Osteoblast (primary cell): ENCODE results near the gene RNASE13. TPM values are rescaled to one million over a fixed set of nuclear protein-coding genes. Genes with fewer than 3 reads are reported as not detected.

Source experiments
- DNase-seq: peaks from one replicate; pipeline ENCODE4 v3.0.0; 2011; ENCODE audit warnings: low spot score, mixed read lengths; ENCODE audit not compliant: insufficient read length; ENCODE audit errors: missing footprints
- H2AFZ ChIP-seq: 2 replicates; pipeline ENCODE4 v1.6.0; 2011; ENCODE audit warnings: mild to moderate bottlenecking, low read length
- H3K27ac ChIP-seq: 2 replicates; pipeline ENCODE4 v1.5.1; 2011; ENCODE audit warnings: mild to moderate bottlenecking, low read depth, low read length, moderate library complexity
- H3K27me3 ChIP-seq: 2 replicates; pipeline ENCODE4 v1.6.0; 2012; ENCODE audit warnings: mild to moderate bottlenecking, control low read depth, inconsistent platforms, low read length, moderate library complexity; ENCODE audit not compliant: insufficient read depth
- H3K36me3 ChIP-seq: 2 replicates; pipeline ENCODE4 v1.5.1; 2011; ENCODE audit warnings: mild to moderate bottlenecking, low read length, control low read depth, moderate library complexity; ENCODE audit not compliant: insufficient read depth
- H3K4me1 ChIP-seq: 2 replicates; pipeline ENCODE4 v1.5.1; 2011; ENCODE audit warnings: mild to moderate bottlenecking, low read length, control low read depth, moderate library complexity; ENCODE audit not compliant: insufficient read depth
- H3K4me2 ChIP-seq: 2 replicates; pipeline ENCODE4 v1.6.0; 2011; ENCODE audit warnings: mild to moderate bottlenecking, low read length; ENCODE audit not compliant: insufficient read depth
- H3K4me3 ChIP-seq: fragments of 200-600 bp; sonication (generic); 3 replicates; pipeline ENCODE4 v1.5.1; 2012; ENCODE audit warnings: mild to moderate bottlenecking, low read length, inconsistent platforms; ENCODE audit not compliant: insufficient read depth
- H3K79me2 ChIP-seq: 2 replicates; pipeline ENCODE4 v1.6.0; 2012; ENCODE audit warnings: mild to moderate bottlenecking, low read length, control low read depth, inconsistent platforms; ENCODE audit not compliant: insufficient read depth
- H3K9me3 ChIP-seq: 2 replicates; pipeline ENCODE4 v1.5.1; 2011; ENCODE audit warnings: low read depth, low read length, control low read depth
- H4K20me1 ChIP-seq: 2 replicates; pipeline ENCODE4 v1.6.0; 2012; ENCODE audit warnings: mild to moderate bottlenecking, low read length, control low read depth; ENCODE audit not compliant: insufficient read depth
- total RNA-seq: library from RNA; depleted of rRNA; stranded (reverse); fragments of >200 nt; gene quantifications from 2 replicates; pipeline ENCODE4 v1.2.3, GENCODE V29; 2012
- TF ChIP-seq, protein P1 (sequence below): IDR thresholded peaks from 2 replicates; pipeline ENCODE4 v1.5.1; 2011; ENCODE audit warnings: mild to moderate bottlenecking, low read depth, low read length, moderate library complexity; ENCODE audit errors: extremely low read depth

The RNASE13 gene
- total RNA-seq, 1 donor, result not detected

DNA sequence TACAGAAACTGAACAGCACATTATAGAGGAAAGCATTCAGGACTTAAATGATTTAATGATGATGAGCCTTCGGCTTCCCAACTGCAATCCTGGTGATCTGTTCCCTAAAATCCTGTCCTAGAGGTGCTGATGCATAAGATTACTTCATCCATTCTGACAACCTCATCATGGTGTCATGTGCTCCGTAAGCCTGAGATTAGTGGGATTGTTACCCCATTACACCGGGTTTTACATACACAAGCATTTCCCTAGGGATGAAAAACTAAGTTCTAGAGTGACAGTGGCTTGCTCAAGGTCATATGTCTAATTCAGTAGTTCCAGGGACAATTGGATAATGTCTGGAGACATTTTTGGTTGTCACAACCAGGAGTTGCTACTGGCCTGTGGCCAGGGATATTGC, 2.5 kb upstream of the RNASE13 start:
- no peaks in the 10 kb centered on the region for H3K9me3 ChIP-seq
- TF ChIP-seq, protein P1, sequence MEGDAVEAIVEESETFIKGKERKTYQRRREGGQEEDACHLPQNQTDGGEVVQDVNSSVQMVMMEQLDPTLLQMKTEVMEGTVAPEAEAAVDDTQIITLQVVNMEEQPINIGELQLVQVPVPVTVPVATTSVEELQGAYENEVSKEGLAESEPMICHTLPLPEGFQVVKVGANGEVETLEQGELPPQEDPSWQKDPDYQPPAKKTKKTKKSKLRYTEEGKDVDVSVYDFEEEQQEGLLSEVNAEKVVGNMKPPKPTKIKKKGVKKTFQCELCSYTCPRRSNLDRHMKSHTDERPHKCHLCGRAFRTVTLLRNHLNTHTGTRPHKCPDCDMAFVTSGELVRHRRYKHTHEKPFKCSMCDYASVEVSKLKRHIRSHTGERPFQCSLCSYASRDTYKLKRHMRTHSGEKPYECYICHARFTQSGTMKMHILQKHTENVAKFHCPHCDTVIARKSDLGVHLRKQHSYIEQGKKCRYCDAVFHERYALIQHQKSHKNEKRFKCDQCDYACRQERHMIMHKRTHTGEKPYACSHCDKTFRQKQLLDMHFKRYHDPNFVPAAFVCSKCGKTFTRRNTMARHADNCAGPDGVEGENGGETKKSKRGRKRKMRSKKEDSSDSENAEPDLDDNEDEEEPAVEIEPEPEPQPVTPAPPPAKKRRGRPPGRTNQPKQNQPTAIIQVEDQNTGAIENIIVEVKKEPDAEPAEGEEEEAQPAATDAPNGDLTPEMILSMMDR, result no peak
- DNase-seq, result no peak
- H3K4me3 ChIP-seq, result no peak overlapping the region
- H2AFZ ChIP-seq, result no peak overlapping the region
- peaks cover 35% of the 10 kb centered on the region for H3K27me3 ChIP-seq
- H3K79me2 ChIP-seq, result no peaks in the 10 kb centered on the region
- H3K27ac ChIP-seq, result no peak overlapping the region
- H4K20me1 ChIP-seq, result no peaks in the 10 kb centered on the region
- H3K4me2 ChIP-seq, result no peak overlapping the region
- peaks cover 12% of the 10 kb centered on the region for H3K4me1 ChIP-seq
- no peaks in the 10 kb centered on the region for H3K36me3 ChIP-seq

GRCh38 chr14:21036751-21037150, 2.1 kb upstream of the RNASE13 start:
- no peaks in the 10 kb centered on the region for H3K79me2 ChIP-seq
- DNase-seq, result peak; percentile 46
- H3K27ac ChIP-seq, result no peak overlapping the region
- H2AFZ ChIP-seq, result no peak overlapping the region
- H3K4me2 ChIP-seq, result no peak overlapping the region
- no peaks in the 10 kb centered on the region for H3K36me3 ChIP-seq
- TF ChIP-seq, protein P1, result no peak
- H3K27me3 ChIP-seq, result peaks cover 39% of the 10 kb centered on the region
- peaks cover 12% of the 10 kb centered on the region for H3K4me1 ChIP-seq
- H3K4me3 ChIP-seq, result no peak overlapping the region
- no peaks in the 10 kb centered on the region for H4K20me1 ChIP-seq
- H3K9me3 ChIP-seq, result no peaks in the 10 kb centered on the region

- no peak overlapping the region for H3K27ac ChIP-seq
- no peak overlapping the region for H3K4me2 ChIP-seq
- TF ChIP-seq, protein P1, result no peak
- no peaks in the 10 kb centered on the region for H4K20me1 ChIP-seq
- no peaks in the 10 kb centered on the region for H3K9me3 ChIP-seq
- H3K27me3 ChIP-seq, result peaks cover 49% of the 10 kb centered on the region
- H3K4me3 ChIP-seq, result no peak overlapping the region
- H2AFZ ChIP-seq, result no peak overlapping the region
- peak; percentile 43 for DNase-seq
- H3K79me2 ChIP-seq, result no peaks in the 10 kb centered on the region
- H3K36me3 ChIP-seq, result no peaks in the 10 kb centered on the region
- H3K4me1 ChIP-seq, result no peaks in the 10 kb centered on the region
Observed at GRCh38 chr14:21033133-21033698, 1.4 kb downstream of the RNASE13 start.

- Histone ChIP-seq H4K20me1 (no peaks in the 10 kb centered on the region), H2AFZ (no peak overlapping the region), H3K9me3 (no peaks in the 10 kb centered on the region), H3K4me1 (no peaks in the 10 kb centered on the region), H3K27ac (no peak overlapping the region), H3K36me3 (no peaks in the 10 kb centered on the region), H3K4me3 (no peak overlapping the region), H3K79me2 (no peaks in the 10 kb centered on the region), H3K4me2 (no peak overlapping the region), H3K27me3 (peaks cover 49% of the 10 kb centered on the region)
- DNase-seq, result no peak
- TF ChIP-seq, protein P1, result no peak
Observed at GRCh38 chr14:21032326-21033132, 2.1 kb downstream of the RNASE13 start.
